GM20000 (cell line): ENCODE results near the gene SVEP1.
"Not testable (repeated sequence)": the region's sequence is repeated elsewhere in the genome, so short reads cannot be mapped to it uniquely, and the experiment has no call there.

Experiments
- DNase-seq: peaks from one replicate; pipeline ENCODE4 v3.0.0; 2012; ENCODE audit warnings: low spot score
- TF ChIP-seq, protein P1 (sequence below): IDR thresholded peaks from 2 replicates; pipeline ENCODE4 v1.5.1; 2012; ENCODE audit warnings: mild to moderate bottlenecking, control low read depth; ENCODE audit errors: extremely low read depth, missing control alignments

The SVEP1 gene

DNA sequence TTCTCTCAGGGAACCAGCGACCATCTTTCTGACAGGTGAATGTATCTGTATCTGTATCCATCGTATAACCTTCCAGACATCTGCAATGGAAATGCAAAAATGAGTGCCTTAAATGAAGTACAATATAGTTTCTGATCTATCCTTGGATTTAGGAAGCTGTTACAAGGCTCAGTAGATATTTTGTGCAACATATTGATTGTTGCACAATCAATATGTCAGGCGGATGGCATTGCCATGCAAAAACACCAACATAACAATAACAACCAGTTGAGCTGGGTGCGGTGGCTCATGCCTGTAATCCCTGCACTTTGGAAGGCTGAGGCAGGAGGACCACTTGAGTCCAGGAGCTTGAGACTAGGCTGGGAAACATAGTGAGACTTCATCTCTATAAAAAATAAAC, 175.1 kb downstream of the SVEP1 start:
- TF ChIP-seq, protein P1, sequence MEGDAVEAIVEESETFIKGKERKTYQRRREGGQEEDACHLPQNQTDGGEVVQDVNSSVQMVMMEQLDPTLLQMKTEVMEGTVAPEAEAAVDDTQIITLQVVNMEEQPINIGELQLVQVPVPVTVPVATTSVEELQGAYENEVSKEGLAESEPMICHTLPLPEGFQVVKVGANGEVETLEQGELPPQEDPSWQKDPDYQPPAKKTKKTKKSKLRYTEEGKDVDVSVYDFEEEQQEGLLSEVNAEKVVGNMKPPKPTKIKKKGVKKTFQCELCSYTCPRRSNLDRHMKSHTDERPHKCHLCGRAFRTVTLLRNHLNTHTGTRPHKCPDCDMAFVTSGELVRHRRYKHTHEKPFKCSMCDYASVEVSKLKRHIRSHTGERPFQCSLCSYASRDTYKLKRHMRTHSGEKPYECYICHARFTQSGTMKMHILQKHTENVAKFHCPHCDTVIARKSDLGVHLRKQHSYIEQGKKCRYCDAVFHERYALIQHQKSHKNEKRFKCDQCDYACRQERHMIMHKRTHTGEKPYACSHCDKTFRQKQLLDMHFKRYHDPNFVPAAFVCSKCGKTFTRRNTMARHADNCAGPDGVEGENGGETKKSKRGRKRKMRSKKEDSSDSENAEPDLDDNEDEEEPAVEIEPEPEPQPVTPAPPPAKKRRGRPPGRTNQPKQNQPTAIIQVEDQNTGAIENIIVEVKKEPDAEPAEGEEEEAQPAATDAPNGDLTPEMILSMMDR, result no peak
- DNase-seq, result no peak

DNA sequence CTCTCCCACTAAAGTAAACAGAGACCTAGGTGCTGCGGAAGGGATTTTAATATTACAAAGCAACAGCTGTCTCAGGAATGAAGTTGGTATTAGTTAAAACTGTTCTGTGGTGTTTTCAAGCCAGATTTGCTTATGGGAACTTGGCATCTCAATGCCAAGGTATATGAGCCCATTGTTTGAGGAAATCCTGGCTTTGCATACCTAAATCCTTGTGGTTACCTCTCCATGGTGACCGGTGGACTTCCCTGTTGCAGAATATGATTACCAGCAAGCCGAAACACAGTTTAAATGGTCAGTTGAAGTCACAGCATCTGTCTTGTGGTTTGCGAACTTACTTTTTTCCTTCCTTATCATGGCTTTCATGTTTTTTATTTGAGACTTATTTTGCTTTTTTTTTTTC, 179.6 kb downstream of the SVEP1 start:
- DNase-seq, result no peak
- TF ChIP-seq, protein P1, result no peak

DNA sequence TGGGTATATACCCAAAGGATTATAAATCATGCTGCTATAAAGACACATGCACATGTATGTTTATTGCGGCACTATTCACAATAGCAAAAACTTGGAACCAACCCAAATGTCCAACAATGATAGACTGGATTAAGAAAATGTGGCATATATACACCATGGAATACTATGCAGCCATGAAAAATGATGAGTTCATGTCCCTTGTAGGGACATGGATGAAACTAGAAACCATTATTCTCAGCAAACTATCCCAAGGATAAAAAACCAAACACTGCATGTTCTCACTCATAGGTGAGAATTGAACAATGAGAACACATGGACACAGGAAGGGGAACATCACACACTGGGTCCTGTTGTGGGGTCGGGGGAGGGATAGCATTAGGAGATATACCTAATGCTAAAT, 180.5 kb downstream of the SVEP1 start:
- not testable (repeated sequence) for DNase-seq

DNA sequence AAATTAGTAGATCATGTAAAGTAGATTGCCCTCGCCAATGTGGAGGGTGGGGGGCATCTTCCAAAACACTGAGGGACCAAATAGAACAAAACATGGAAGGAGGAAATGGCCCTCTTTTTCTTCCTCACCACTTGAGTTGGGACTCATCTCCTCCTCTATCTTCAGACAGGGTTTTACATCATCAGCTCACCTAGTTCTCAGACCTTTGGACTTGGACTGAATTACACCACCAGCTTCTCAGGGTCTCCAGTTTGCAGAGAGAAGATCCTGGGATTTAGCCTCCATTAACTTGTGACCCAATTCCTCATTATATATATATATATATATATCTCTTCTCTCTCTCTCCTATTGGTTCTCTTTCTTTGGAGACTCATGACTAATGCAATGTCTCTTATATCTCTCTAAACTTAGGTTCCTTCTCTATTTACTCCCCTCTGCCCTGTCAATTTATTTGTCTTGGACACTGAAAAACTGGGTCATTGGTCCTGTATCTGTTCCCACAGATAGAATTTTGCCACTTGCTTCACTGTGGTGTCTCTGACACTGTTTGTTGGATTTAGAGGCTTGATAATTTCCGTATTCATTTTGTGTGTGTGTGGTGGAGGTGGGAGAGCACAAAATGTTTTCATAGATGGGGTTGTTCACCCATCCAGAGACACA, 187.6 kb downstream of the SVEP1 start:
- TF ChIP-seq, protein P1, result no peak
- no peak for DNase-seq

DNA sequence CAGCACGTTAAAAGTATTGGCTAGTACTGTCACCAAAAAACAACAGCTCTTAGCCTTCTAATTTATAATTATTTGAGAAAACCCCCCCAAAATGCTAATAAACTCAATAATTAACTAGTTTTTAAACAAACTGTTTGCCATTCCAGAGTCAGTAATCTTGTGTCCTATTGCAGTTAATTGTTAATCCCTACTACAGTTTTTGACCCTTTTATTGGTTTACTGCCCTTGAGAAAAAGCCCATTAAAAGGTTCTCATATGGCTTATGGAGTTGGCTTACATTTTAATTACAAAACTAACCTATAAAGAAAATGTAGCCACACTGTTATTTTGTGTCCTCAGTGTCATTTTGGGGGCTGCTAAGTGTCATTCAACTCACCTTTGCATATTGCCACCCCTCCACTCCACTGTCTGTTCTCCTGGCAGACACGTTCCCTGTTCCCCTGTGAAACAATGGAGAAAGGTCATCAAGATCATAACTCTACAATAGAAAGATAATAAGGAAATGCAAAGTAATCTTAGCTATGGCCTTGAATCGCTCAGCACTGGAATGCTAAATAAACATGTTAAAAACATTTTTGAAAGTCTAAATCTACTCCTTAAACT, 190.3 kb downstream of the SVEP1 start:
- no peak for DNase-seq
- TF ChIP-seq, protein P1, result no peak

DNA sequence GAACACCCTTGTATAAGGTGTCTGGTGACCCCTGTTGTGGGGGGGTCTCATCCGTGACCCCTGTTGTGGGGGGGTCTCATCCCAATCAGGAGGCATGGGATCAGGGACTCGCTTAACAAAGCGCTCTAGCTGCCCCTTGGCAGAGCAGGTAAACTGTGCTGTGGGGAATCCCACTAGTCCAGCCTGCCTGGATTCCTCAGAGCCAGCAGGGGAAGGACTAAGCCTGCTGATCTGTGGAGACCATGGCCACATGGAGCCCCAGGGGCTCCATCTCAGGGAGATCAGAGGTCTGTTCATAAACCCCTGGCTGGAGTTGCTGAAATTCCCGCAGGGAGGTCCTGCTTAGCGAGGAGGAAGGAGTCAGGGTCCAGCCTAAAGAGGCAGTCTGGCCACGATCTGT, 196.1 kb downstream of the SVEP1 start:
- no peak for DNase-seq
- TF ChIP-seq, protein P1, result no peak

DNA sequence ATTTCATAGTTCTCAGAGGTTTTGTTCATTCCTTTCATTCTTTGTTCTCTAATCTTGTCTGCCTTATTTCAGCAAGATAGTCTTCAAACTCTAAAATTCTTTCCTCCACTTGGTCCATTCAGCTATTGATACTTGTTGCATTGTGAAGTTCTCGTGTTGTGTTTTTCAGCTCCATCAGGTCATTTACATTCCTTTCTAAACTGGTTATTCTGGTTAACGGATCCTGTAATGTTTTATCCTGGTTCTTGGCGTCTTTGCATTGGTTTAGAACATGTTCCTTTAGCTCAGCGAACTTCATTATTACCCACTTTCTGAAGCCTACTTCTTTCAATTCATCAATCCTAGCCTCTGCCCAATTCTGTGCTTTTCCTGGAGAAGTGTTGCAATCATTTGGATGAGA, 196.8 kb downstream of the SVEP1 start:
- TF ChIP-seq, protein P1, result no peak
- DNase-seq, result no peak
